GM12872 (cell line): Measurements from ENCODE around the gene C19orf44.

ENCODE experiments used
- TF ChIP-seq, protein P1 (sequence below): IDR thresholded peaks from 3 replicates; pipeline ENCODE4 v1.5.1; 2011; ENCODE audit warnings: low read depth, mild to moderate bottlenecking, low read length, moderate library complexity; ENCODE audit not compliant: insufficient read depth

Gene C19orf44

DNA sequence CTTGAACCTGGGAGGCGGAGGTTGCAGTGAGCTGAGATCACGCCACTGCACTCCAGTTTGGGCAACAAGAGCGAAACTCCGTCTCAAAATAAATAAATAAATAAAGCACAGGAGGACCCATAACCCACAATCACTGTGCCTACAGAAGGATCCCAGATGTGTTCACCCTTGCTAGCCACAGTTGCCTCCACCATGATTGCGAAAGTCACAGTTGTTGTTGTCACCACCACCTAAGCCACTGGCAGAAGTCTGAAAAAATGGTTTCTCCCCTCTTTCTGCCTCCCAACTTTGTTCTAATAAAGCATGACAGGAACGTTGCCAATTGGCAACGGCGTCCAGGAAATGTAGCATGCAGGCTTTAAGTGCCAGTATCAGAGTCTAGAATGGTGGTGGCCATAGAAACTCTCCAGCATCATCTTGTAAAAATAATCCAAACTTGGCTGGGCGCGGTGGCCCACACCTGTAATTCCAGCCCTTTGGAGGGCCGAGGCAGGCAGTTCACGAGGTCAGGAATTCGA is 22.3 kb upstream of the C19orf44 start:
- TF ChIP-seq, protein P1, sequence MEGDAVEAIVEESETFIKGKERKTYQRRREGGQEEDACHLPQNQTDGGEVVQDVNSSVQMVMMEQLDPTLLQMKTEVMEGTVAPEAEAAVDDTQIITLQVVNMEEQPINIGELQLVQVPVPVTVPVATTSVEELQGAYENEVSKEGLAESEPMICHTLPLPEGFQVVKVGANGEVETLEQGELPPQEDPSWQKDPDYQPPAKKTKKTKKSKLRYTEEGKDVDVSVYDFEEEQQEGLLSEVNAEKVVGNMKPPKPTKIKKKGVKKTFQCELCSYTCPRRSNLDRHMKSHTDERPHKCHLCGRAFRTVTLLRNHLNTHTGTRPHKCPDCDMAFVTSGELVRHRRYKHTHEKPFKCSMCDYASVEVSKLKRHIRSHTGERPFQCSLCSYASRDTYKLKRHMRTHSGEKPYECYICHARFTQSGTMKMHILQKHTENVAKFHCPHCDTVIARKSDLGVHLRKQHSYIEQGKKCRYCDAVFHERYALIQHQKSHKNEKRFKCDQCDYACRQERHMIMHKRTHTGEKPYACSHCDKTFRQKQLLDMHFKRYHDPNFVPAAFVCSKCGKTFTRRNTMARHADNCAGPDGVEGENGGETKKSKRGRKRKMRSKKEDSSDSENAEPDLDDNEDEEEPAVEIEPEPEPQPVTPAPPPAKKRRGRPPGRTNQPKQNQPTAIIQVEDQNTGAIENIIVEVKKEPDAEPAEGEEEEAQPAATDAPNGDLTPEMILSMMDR = no peak

DNA sequence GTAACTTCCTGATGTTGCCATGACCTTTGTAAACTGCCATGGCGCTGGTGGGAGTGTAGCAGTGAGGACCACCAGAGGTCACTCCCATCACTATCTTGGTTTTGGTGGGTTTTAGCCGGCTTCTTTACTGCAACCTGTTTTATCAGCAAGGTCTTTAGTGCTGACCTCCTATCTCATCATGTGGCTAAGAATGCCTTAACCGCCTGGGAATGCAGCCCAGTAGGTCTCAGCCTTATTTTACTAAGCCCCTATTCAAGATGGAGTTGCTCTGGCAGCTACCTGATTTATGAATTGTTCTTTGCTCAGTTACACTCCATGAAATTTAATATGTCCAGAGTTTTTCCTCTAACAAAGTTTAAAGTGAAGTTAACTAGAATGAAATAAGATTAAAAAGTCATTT is 19.8 kb upstream of the C19orf44 start:
- TF ChIP-seq, protein P1 = no peak

DNA sequence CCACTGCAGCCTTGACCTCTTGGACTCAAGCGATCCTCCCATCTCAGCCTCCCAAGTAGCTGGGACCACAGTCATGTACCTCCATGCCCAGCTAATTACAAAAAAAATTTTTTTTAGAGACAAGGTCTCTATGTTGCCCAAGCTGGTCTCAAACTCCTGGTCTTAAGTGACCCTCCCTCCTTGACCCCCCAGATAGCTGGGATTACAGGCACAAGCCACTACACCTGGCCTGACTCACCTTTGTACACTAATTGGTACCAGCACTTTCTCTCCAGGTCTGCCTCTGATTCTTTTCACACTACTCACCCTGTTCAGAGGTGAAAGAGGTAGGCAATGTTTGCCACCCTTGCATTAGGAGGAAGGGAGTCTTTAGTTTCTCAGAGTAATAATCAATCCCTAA is 18.9 kb upstream of the C19orf44 start:
- TF ChIP-seq, protein P1 = no peak

DNA sequence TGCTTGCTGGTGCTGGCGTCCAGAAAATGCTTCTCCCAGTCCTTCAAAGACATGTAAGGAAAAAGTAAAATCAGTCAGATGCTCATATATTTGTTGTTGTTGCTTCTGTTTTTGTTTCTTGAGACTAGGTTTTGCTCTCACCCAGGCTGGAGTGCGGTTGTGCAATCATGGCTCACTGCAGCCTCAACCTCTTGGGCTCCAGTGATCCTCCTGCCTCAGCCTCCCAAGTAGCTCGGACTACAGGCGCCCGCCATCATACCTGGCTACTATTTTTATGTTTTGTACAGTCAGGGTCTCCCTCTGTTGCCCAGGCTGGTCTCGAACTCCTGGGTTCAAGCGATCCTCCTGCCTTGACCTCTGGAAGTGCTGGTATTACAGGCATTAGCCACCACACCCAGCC is 13.4 kb upstream of the C19orf44 start:
- TF ChIP-seq, protein P1 = no peak

DNA sequence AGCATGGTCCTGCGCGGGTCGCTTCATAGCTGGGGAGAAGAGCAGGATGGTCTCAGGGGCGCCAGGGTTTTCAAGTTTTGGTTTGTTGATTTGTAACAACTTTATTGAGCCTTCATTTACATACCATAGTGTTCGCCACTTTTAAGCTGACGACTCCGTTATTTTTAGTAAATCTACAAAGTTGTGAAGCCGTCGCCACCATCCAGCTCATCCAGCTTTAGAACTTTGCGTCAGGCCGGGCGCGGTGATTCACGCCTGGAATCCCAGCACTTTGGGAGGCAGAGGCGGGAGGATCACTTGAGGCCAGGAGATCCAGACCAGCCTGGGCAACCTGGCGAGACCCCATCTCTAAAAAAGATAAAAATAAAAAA is 404 bp downstream of the C19orf44 start:
- TF ChIP-seq, protein P1 = no peak

DNA sequence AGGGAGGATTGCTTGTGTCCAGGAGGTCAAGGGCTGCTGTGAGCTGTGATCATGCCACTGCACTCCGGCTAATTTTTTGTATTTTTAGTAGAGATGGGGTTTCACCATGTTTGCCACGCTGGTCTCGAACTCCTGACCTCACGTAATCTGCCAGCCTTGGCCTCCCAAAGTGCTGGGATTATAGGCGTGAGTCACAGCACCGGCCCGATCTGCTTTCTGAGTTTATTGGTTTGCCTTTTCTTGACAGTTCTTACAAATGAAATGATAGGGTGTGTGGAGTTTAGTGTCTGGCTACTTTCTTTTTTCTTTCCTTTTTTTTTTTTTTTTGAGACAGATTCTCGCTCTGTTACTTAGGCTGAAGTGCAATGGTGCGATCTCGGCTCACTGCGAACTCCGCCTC is 848 bp downstream of the C19orf44 start:
- TF ChIP-seq, protein P1 = no peak

DNA sequence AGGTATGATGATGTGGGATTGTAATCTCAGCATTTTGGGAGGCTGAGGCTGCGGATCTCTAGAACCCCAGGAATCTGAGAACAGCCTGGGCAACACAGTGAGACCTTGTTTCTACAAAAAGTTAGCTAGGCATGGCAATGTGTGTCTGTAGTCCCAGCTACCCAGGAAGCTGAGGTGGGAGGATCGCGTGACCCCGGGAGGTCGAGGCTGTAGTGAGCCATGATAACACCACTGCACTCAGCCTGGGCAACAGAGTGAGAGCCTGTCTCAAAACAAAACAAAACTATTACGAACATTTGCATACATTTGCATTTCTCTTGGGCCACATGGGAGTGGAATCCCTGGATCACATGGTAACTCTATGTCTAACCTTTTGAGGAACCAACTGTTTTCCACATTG is 1.6 kb downstream of the C19orf44 start:
- TF ChIP-seq, protein P1 = no peak

DNA sequence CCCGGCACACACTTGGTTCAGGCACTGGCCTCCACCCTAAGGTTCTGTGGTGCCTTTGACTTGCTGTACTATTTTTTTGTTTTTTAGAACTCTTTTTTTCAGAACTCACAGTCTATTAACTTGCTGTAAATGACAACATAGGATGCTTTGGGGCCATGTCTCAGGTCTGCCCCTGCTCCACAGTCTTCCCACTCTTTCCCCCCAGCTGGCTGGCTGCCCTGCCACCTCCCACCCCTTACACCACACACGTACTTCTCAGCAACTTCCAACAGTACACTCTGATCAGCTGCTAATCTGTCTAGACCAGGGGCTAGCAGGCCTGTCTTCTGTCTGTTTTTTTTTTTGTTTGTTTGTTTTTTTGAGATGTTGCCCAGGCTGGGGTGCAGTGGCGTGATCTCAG is 8.1 kb downstream of the C19orf44 start:
- TF ChIP-seq, protein P1 = no peak
